ENCODE results near the gene GLS. TPM values are rescaled to one million over a fixed set of nuclear protein-coding genes. Genes with fewer than 3 reads are reported as not detected.
"Not testable (repeated sequence)": the region's sequence is repeated elsewhere in the genome, so short reads cannot be mapped to it uniquely, and the experiment has no call there.

Gene GLS
- total RNA-seq, 1 experiment from 2014 or later, result 136 TPM

DNA sequence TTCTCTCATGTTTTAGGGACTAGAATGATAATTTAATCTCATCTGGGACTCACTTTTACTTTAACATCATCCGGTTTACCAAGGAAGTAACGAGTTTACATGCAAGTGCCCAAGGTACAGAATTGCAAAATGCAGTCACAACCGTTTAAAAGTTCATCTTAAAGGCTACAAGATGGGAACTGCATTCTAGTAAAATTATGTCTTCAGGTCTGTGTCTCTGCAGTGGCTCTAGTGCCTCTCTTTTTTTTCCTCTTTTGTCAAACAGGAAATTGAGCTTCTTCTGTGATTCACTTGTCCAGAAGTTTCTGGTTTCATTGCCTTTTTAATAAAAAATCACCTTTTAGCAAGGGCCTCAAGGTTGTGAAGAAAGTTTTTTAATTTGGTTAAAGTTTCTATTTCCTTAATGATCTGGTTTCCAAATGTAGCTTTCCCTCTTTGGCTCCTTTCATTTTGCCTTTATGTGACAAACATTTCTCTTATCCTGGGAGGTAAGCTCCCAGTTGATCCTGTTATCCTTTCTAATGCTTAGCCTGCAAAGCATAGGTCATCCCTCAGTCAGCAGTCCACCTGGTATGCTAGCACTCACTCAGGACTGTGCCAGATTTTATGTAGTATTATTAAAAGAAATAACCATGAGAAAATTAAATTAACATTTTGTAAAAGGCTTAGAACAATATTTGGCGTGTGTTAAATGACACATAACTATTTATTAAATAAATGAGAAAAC, 2.4 kb downstream of the GLS start:
- DNase-seq (ENCODE audit: low read depth), result no peak

DNA sequence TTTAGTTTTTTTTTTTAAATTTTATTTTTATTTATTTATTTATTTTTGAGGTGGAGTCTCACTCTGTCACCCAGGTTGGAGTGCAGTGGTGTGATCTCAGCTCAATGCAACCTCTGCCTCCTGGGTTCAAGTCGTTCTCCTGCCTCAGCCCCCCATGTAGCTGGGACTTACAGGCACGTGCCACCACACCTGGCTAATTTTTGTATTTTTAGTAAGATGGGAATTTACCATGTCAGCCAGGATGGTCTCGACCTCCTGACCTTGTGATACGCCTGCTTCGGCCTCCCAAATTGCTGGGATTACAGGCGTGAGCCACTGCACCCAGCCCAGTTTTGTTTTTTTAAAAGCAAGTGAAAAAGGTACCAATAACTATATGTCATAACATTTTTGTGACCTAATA, 5.2 kb downstream of the GLS start:
- DNase-seq (ENCODE audit: low read depth), result not testable (repeated sequence)

DNA sequence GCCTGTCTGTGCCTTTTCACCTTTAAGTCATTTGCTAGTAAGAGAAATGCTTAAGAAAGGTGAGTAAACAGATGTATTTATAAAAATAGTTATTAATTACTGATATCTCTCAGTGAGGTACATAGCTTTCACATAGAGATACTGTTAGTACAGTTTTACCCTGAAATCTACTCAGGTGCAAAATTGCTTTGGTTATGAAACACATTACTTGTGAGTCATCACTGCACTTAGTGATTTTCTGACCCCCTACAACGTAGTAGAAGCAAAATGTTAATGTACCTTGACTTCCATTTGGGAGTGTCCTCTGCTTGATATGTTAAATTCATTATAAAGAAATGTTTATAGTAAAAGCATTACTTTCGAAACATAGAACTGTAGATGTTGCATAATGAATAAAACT, 6.5 kb downstream of the GLS start:
- DNase-seq (ENCODE audit: low read depth), result peak; percentile 37

DNA sequence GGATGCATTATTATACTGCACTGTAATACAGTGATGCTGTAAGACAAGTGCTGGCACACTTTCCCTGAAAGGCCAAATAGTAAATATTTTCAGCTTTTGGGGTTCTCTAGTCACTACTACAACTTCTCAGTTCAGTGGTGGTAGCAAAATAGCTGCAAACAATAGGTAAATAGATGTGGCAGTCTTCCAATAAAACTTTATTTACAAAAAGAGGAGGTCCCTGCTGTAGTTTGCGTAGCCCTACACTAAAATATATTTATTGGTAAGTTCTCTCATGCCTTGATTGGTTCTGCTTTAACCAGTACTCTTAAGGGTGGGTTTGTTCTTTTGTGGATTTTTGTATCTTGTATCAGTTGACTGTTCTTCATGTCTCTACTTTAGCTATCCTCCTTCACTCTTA, 7.8 kb downstream of the GLS start:
- DNase-seq (ENCODE audit: low read depth), result no peak

DNA sequence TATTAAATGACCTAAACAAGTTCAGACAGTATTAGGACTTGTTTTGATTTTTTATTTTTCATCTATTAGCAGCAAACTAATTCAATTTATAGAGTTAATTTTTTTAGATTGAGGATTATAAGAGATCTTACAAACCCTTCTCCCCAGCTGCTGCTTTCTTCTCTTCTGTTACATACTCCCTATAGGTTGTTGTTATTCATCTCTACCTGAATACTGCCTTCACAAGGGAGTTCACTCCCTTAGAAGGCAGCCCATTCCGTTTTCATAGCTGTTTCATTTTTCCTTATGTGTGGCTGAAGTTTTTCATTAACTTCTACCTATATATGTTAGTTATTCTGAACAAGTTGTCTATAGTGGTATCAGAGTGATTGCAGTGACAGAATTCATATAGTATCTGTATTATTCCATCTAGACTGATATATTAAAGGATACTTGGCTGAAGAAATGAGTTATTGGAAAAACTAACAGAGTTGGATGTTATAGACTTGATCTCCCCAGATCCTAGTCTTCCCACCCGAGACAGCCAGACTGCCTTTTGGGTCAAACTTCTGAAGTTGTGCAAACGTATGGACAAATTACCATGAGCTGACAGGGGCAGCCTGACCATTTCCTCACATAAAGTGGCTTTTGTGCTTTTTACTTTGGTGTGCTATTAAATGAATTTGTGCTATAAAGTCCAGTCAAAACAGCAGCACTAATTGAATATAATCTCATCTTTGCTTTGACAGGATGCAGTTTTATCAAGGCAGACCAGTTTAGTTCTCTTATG, 8.7 kb downstream of the GLS start:
- no peak for DNase-seq (ENCODE audit: low read depth)

DNA sequence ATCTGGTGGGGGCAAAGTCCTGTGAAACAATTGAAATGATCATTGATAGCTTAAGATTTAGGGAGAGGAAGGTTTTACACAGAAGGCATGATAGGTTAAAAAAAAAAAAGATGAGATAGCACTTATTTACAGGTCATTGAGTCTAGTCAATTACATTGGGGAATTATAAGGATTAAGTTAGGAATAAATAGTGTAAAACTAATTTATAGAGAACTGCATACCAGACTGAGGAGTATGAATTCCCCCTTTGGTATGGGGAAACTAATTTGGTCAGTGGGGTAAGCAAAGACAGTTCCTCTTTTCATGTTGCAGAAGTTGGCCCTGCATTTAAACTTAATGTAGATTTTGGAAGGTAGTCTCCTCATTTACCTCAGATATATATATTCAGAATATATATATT, 10.8 kb downstream of the GLS start:
- DNase-seq (ENCODE audit: low read depth), result no peak

DNA sequence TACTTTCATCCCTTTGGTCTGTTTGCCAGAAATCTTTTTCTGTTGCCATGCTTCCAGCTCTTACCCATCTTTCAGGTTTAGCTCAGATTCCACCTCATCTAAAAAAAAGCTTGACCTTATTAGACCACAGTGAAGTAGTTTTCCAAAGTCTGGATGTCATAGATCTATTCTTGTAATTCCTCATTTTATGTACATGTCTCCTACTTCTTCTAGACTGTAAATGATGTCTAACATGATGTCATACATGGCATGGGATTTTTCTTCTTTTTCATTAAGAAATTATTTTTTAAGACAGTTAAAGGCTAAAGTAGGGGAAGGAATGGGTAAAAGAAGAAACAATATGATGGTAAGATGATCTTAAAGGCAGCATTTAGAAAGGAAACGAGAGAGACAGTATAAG, 11.3 kb downstream of the GLS start:
- no peak for DNase-seq (ENCODE audit: low read depth)

DNA sequence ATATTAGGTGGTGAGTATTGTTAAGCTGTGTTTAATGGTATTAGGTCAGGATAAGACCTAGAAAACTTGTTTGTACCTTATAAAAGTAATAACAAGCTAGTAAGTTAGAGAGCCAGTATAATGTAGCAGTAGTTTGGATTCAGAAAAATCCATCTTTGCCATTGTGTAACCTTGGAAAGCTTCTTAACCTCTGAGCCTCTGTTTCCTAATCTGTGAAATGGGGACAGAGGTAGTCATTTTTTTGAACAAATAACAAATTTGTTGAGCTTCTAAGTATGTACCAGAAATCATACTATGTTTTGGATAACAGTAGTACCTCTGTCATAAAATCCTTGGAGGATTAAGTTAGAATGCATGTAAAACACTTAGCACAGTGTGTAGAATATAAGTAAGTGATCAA, 12.5 kb downstream of the GLS start:
- DNase-seq (ENCODE audit: low read depth), result no peak

DNA sequence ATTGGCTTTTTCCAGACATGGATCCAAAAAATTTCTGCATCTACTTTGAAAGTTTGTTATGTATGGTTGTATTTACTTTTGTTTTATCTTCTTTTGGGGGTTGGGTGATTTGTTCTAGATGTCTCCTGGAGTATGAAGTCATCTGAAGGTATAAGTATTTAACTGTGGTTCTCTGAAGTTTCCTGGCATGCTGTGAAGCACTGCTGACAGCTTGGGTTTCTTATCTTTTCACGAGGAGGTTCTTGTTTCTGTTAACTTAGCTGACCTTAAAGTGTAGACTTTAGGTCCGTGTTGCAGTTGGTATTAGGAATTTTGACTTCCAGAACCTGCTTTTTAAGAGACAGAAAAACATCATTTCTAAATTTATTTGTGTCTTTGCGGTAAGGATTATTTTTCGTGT, 15.9 kb downstream of the GLS start:
- DNase-seq (ENCODE audit: low read depth), result no peak

DNA sequence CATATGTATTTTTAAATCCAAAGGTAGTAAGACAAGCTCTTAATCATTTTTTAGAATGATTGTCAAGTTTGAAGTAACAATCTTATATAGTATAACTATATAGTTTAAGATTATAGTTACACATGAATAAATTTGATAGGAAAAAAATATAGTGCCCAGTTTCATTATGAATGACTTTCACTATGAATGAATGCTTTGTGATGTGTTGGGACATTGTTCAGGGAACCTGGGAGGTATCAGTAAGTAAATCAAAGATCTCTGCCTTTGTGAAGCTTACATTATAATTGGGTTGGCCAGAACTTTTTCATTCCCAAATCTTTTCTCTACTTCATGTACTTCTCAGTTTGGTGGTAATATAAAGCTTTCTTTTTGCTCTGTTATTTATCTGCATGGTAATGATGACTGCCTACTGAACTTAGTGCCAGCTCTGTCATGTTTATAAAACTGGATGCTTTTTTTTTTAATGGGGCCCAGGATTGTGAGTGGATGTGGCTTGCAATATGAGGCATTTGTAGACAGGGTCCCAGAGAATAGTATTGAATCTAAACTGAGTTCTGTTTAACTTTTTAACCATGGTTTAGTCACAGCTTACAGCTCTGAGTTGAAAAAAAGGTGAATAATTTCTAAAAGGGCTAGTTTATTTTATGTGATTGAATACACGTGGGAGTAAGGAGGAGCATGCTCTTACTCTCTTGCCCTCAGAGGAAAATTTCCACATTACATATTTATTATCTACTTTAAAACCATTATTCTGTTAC, 23.3 kb downstream of the GLS start:
- no peak for DNase-seq (ENCODE audit: low read depth)

DNA sequence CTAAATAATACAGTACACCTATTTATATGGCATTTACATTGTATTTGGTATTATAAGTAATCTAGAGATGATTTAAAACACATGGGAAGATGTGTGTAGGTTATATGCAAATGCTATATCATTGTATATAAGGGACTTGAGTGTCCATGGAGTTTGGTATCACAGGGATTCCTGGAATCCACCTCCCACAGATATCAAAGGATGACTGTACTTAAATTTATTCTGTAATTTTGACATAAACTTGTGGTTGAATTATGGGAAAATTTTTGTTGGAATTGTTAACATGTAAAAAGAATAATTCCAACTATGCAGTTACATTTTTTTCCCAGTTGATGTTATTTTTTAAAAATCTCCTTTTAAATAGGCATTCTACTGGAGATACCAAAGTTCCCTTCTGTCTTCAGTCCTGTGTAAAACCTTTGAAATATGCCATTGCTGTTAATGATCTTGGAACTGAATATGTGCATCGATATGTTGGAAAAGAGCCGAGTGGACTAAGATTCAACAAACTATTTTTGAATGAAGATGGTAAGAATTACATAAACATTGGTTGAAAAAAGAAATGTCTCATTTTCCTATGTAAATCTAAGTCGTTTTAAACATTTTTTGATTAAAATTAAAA, 24.1 kb downstream of the GLS start:
- no peak for DNase-seq (ENCODE audit: low read depth)

DNA sequence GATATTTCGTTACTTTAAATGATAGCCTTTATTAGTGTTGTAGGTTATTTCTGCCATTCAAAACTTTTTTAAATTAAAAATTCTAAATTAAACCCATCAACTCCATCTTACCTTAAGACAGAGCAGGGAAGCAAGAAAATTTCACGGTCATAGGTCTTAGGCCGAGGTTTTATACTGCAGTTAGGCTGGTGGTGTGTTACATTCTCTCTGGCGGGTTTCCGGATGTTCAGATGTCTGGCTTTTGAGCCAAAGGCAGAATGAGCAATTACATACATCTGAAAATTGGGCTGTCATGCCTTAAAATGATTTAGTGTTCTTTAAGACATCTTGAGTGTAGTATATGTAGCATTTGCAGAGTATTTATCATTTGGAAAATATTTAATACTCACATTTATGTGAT, 27.9 kb downstream of the GLS start:
- DNase-seq (ENCODE audit: low read depth), result no peak

DNA sequence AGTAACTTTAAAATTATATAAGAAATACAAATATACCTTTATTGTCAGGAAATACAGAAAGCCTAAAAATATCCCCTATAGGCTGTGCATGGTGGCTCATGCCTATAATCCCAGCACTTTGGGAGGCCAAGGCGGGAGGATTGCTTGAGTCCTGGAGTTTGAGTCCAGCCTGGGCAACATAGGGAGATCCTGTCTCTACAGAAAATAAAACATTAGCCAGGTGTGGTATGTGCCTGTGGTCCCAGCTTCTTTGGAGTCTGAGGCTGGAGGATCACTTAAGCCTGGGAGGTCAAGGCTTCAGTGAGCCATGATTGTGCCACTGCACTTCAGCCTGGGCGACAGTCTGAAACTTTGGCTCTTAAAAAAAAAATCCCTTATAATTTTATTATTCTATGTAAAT, 29.1 kb downstream of the GLS start:
- DNase-seq (ENCODE audit: low read depth), result no peak

DNA sequence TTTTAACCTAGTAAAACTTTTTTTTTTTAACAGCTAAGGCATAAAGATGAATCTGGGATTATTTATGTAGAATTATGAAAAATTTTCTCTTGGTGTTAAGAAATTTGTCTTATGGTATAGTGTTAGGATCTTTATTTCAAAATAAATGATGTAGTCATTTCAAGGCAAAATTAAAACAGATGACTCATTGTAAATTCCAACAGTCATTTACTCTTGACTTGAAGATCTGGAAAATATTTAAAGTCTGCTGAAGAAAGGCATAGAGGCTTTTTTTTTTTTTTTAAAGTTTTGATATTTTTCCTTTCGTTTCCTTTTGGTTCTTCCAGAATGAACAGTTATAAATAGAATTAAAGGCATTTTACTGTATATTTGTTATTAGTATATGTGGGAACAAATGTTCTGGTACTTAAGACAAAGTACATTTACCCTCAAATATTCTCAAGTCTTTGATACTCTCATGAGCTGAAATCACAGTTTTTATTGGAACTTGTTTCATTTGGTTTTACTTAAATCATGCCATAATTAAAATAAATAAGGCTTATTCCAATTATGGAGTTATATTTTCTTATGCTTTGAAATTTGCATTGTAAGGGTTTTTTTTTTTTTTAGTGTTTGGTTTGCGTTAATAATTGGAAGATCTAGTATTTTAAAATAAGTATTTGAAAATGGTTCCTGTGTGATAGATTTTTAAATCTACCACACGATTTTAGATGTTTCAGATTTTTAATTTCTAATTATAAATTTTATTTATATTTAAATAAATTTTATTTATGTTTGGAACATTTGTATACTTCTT, 29.9 kb downstream of the GLS start:
- no peak for DNase-seq (ENCODE audit: low read depth)

DNA sequence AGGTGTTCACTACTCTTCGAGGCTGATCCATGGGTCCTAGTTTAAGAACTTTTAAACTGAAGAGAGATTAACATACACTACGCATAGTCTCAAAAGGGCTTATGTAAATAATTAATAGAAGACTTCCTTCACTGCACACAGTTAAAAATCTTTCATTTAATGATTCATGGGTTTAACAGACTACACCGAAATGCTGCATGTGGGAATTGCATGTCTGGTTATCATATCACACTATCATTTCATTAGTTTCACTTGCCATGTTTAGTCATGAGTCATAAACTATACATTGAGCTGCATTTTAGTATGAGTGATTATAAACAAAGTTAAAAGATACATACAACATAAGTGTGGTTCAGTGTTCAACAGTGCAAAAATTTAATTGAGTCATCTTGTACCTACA, 31.2 kb downstream of the GLS start:
- DNase-seq (ENCODE audit: low read depth), result peak; percentile 19

DNA sequence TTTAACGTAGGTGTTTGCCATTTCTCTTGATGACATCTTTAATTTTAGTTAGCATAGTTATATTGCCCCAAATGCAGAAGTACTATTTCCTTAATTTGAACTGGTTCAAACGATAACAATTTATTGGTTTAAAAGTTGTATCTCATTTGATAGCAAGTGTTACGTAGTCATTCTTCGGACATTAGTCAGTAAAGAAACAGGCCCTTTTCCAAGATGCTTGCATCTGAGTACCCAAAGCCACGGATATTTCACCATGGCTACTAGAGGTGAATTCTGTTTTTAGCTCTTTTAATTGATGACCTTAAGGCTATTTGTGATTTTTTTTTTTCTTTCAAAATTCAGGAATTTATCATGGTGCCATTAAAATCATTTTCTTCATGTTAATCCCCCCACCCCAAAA, 32.1 kb downstream of the GLS start:
- DNase-seq (ENCODE audit: low read depth), result no peak

DNA sequence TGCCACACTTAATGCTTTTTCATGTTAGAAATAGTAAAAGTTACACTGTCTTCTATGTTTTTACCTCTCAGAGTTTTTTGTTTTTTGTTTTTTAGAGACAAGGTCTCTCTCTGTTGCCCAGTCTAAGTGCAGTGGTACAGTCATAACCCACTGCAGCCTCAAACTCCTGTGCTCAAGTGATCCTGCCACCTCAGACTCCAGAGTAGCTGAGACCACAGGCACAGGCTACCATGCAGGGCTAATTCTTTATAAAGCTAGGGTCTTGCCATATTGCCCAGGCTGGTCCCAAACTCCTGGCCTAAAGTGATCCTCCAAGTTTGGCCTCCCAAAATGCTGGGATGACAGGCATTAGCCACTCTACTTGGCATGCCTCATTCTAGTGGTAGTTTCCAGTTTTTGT, 33.1 kb downstream of the GLS start:
- no peak for DNase-seq (ENCODE audit: low read depth)

DNA sequence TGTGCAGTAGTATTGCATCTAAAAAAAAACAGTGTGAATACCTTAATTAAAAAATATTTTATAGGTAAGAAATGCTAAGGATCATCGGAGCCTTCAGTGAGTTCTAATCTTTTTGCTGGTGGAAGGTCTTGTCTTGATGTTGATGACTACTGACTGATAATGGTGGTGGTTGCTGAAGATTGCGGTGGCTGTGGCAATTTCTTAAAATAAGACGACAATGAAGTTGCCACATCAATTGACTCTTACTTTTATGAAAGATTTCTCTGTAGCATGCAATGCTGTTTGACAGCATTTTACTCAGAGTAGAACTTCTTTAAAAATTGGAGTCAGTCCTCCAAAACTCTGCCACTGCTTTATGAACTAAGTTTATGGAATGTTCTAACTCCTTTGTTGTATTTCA, 36.2 kb downstream of the GLS start:
- no peak for DNase-seq (ENCODE audit: low read depth)

DNA sequence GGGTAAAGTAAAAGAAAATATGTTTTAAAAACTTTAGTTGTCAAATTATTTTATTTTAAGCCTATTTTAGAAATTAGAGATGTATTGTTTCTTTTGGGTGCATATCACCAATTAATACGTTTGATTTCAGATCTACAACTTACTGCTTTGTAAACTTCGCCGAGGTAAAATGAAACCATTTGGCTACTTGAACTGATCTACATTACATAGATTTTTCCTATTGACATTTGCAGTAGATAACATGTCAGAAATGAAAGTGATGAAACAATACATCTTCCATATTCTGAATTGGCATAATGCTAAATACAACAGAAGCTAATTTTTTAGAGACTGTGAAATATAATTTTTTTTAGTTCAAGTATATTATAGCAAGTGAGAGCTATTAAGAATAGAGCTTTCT, 39.5 kb downstream of the GLS start:
- DNase-seq (ENCODE audit: low read depth), result no peak

DNA sequence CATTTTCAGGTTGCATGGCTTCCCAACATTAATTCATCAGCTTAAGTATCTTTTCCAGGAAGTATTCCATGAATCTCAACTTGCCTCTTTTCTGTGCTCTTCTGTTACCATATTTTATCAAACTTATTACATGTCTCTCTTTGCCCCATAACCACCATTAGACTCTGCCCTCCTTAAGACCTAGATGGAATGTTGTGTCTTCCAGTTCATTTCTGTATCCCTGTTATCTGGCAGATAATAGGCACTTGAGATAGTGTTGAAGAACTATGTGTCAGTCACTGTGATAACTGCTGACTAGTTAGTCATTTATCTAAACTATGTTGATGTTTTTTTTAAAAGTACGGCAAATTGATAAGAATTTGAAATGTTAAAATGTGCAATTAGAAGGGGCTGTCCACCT, 41.8 kb downstream of the GLS start:
- DNase-seq (ENCODE audit: low read depth), result no peak

DNA sequence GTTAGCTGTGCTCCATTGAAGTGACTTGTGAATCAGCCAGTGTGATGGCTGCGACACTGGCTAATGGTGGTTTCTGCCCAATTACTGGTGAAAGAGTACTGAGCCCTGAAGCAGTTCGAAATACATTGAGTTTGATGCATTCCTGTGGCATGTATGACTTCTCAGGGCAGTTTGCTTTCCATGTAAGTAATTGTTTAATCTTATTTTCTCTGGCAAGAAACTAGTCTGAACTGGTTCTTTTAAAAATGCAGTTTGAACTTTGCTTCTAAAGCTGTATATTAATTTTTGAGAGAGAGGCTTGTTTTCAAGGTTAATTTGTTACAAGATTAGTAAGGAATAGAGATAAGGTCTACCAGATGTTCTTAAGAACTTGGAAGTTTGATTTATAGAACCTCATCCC, 46.7 kb downstream of the GLS start:
- DNase-seq (ENCODE audit: low read depth), result no peak

DNA sequence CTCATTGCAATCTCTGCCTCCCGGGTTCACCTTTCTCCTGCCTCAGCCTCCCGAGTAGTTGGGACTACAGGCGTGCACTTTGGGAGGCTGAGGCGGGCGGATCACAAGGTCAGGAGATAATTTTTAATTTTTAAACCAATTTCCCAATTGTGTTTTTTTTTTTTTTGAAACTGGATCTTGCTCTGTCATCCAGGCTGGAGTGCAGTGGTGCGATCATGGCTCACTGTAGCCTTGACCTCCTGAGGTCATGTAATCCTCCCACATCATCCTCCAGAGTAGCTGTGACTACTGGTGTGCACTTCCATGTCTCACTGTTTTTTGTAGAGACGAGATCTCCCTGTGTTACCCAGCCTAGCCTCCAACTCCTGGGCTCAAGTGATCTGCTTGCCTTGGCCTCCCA, 49.3 kb downstream of the GLS start:
- no peak for DNase-seq (ENCODE audit: low read depth)
